Neural progenitor cell (in vitro differentiated cells): Measurements from ENCODE around the gene PDCD11. TPM values are rescaled to one million over a fixed set of nuclear protein-coding genes. Genes with fewer than 3 reads are reported as not detected.

Experiments used
- DNase-seq: peaks from one replicate; pipeline ENCODE4 v3.0.0-alpha.2; 2016; ENCODE audit warnings: low spot score
- H2AFZ ChIP-seq: fragments of 200-600 bp; sonication (generic); replicated peaks from 2 replicates; pipeline ENCODE4 v1.6.1; 2016; ENCODE audit warnings: antibody characterized with exemption
- H3F3A ChIP-seq: fragments of 200-600 bp; sonication (generic); 2 replicates; pipeline ENCODE4 v1.6.1; 2016; ENCODE audit warnings: antibody characterized with exemption, low read depth
- H3K27ac ChIP-seq: fragments of 200-600 bp; sonication (generic); 2 replicates; pipeline ENCODE4 v1.5.1; 2016; ENCODE audit warnings: mild to moderate bottlenecking
- H3K27me3 ChIP-seq: fragments of 200-600 bp; sonication (generic); 2 replicates; pipeline ENCODE4 v1.6.1; 2016; ENCODE audit warnings: mild to moderate bottlenecking, moderate library complexity
- H3K36me3 ChIP-seq: fragments of 200-600 bp; sonication (generic); 2 replicates; pipeline ENCODE4 v1.5.1; 2016
- H3K4me1 ChIP-seq: fragments of 200-600 bp; sonication (generic); 2 replicates; pipeline ENCODE4 v1.6.1; 2016; ENCODE audit warnings: mixed run types
- H3K4me2 ChIP-seq: fragments of 200-600 bp; sonication (generic); 2 replicates; pipeline ENCODE4 v1.6.1; 2016
- H3K4me3 ChIP-seq: fragments of 200-600 bp; sonication (generic); 2 replicates; pipeline ENCODE4 v1.5.1; 2016
- H3K79me2 ChIP-seq: fragments of 200-600 bp; sonication (generic); 2 replicates; pipeline ENCODE4 v1.6.1; 2016; ENCODE audit warnings: low read depth
- H3K9ac ChIP-seq: fragments of 200-600 bp; sonication (generic); 2 replicates; pipeline ENCODE4 v1.6.1; 2016
- H3K9me3 ChIP-seq: fragments of 200-600 bp; sonication (generic); 2 replicates; pipeline ENCODE4 v1.5.1; 2016; ENCODE audit warnings: low read depth
- H4K20me1 ChIP-seq: fragments of 200-600 bp; sonication (generic); 2 replicates; pipeline ENCODE4 v1.6.1; 2016; ENCODE audit warnings: low read depth
- H3K27ac Mint-ChIP-seq: 3 replicates; pipeline ENCODE4 v1.8.0; 2021; ENCODE audit warnings: mixed read lengths
- H3K27me3 Mint-ChIP-seq: 2 replicates; pipeline ENCODE4 v1.8.0; 2022; ENCODE audit warnings: low read depth, mild to moderate bottlenecking, inconsistent platforms, moderate library complexity, mixed read lengths; ENCODE audit not compliant: insufficient read depth
- H3K36me3 Mint-ChIP-seq: 3 replicates; pipeline ENCODE4 v1.8.0; 2021; ENCODE audit warnings: mixed read lengths
- H3K4me1 Mint-ChIP-seq: 3 replicates; pipeline ENCODE4 v1.8.0; 2021; ENCODE audit warnings: mixed read lengths
- H3K4me3 Mint-ChIP-seq: 3 replicates; pipeline ENCODE4 v1.8.0; 2021; ENCODE audit warnings: mild to moderate bottlenecking, moderate library complexity, mixed read lengths
- H3K9me3 Mint-ChIP-seq: 3 replicates; pipeline ENCODE4 v1.8.0; 2020; ENCODE audit warnings: mixed read lengths
- CTCF ChIP-seq: fragments of 200-600 bp; sonication (generic); IDR thresholded peaks from 2 replicates; pipeline ENCODE4 v1.5.1; 2017; ENCODE audit warnings: antibody characterized with exemption, mild to moderate bottlenecking
- EZH2 ChIP-seq: fragments of 200-600 bp; sonication (generic); IDR thresholded peaks from 2 replicates; pipeline ENCODE4 v1.6.1; 2017; ENCODE audit warnings: antibody characterized with exemption, mild to moderate bottlenecking, moderate library complexity
- EZH2phosphoT487 ChIP-seq: fragments of 200-600 bp; sonication (generic); IDR thresholded peaks from 2 replicates; pipeline ENCODE4 v1.6.1; 2017; ENCODE audit warnings: antibody characterized with exemption
- total RNA-seq: library from RNA; depleted of rRNA; stranded (reverse); fragments of >200 nt; gene quantifications from 2 replicates; pipeline ENCODE4 v1.2.3, GENCODE V29; 2015; ENCODE audit warnings: low replicate concordance

PDCD11 gene
- total RNA-seq, 1 donor from 2014 or later: 42.8 TPM

- no peaks in the 10 kb centered on the region for H3K9me3 Mint-ChIP-seq
- no peaks in the 10 kb centered on the region for H3F3A ChIP-seq
- no peak overlapping the region for H2AFZ ChIP-seq
- H3K27me3 Mint-ChIP-seq: peaks cover 10% of the 10 kb centered on the region
- no peaks in the 10 kb centered on the region for H3K4me1 ChIP-seq
- peaks cover 23% of the 10 kb centered on the region for H3K36me3 Mint-ChIP-seq
- no peaks in the 10 kb centered on the region for H4K20me1 ChIP-seq
- H3K27me3 ChIP-seq: no peaks in the 10 kb centered on the region
- H3K4me3 Mint-ChIP-seq: no peak overlapping the region
- no peak for TF ChIP-seq EZH2phosphoT487
- no peak for TF ChIP-seq CTCF
- no peak for TF ChIP-seq EZH2
- H3K4me1 Mint-ChIP-seq: no peaks in the 10 kb centered on the region
- H3K27ac Mint-ChIP-seq: no peak overlapping the region
- no peak for DNase-seq
- no peak overlapping the region for H3K27ac ChIP-seq
- H3K79me2 ChIP-seq: no peaks in the 10 kb centered on the region
- H3K36me3 ChIP-seq: no peaks in the 10 kb centered on the region
- H3K9me3 ChIP-seq: no peaks in the 10 kb centered on the region
- no peak overlapping the region for H3K4me2 ChIP-seq
- H3K9ac ChIP-seq: no peak overlapping the region
- no peak overlapping the region for H3K4me3 ChIP-seq
Observed at GRCh38 chr10:103445767-103446567, 49.5 kb downstream of the PDCD11 start.

- H2AFZ ChIP-seq: no peak overlapping the region
- H3K4me1 ChIP-seq: peaks cover 3% of the 10 kb centered on the region
- H3K4me2 ChIP-seq: no peak overlapping the region
- H3K27me3 ChIP-seq: no peaks in the 10 kb centered on the region
- H3K9me3 Mint-ChIP-seq: no peaks in the 10 kb centered on the region
- no peaks in the 10 kb centered on the region for H3K36me3 ChIP-seq
- no peak overlapping the region for H3K27ac ChIP-seq
- no peak overlapping the region for H3K4me3 ChIP-seq
- no peak for DNase-seq
- TF ChIP-seq EZH2: no peak
- no peak for TF ChIP-seq CTCF
- TF ChIP-seq EZH2phosphoT487: no peak
- no peaks in the 10 kb centered on the region for H3K4me1 Mint-ChIP-seq
- peaks cover 20% of the 10 kb centered on the region for H3K36me3 Mint-ChIP-seq
- H3K79me2 ChIP-seq: no peaks in the 10 kb centered on the region
- H3K27me3 Mint-ChIP-seq: peaks cover 12% of the 10 kb centered on the region
- no peaks in the 10 kb centered on the region for H3F3A ChIP-seq
- H4K20me1 ChIP-seq: no peaks in the 10 kb centered on the region
- H3K9ac ChIP-seq: no peak overlapping the region
- H3K4me3 Mint-ChIP-seq: no peak overlapping the region
- H3K9me3 ChIP-seq: no peaks in the 10 kb centered on the region
- no peak overlapping the region for H3K27ac Mint-ChIP-seq
Observed at GRCh38 chr10:103447187-103447586, 50.8 kb downstream of the PDCD11 start.

- TF ChIP-seq EZH2phosphoT487 (no peak), EZH2 (no peak), CTCF (no peak)
- Histone ChIP-seq H3K9ac (no peak overlapping the region), H3K36me3 (no peaks in the 10 kb centered on the region), H3F3A (no peaks in the 10 kb centered on the region), H3K27ac (no peak overlapping the region), H3K4me3 (no peak overlapping the region), H3K27me3 (no peaks in the 10 kb centered on the region), H3K4me2 (no peak overlapping the region), H3K9me3 (no peaks in the 10 kb centered on the region), H4K20me1 (no peaks in the 10 kb centered on the region), H3K79me2 (no peaks in the 10 kb centered on the region), H2AFZ (no peak overlapping the region), H3K4me1 (peaks cover 3% of the 10 kb centered on the region)
- H3K36me3 Mint-ChIP-seq: peaks cover 17% of the 10 kb centered on the region
- DNase-seq: no peak
- H3K4me3 Mint-ChIP-seq: no peak overlapping the region
- H3K4me1 Mint-ChIP-seq: no peaks in the 10 kb centered on the region
- no peaks in the 10 kb centered on the region for H3K9me3 Mint-ChIP-seq
- H3K27ac Mint-ChIP-seq: peak overlapping the region; percentile 12
- H3K27me3 Mint-ChIP-seq: peaks cover 12% of the 10 kb centered on the region
Observed at GRCh38 chr10:103448746-103449145, 52.3 kb downstream of the PDCD11 start.
